ENCODE data around the gene PANK2.
"Not testable (repeated sequence)": the region's sequence is repeated elsewhere in the genome, so short reads cannot be mapped to it uniquely, and the experiment has no call there.

- TF ChIP-seq, protein P1, sequence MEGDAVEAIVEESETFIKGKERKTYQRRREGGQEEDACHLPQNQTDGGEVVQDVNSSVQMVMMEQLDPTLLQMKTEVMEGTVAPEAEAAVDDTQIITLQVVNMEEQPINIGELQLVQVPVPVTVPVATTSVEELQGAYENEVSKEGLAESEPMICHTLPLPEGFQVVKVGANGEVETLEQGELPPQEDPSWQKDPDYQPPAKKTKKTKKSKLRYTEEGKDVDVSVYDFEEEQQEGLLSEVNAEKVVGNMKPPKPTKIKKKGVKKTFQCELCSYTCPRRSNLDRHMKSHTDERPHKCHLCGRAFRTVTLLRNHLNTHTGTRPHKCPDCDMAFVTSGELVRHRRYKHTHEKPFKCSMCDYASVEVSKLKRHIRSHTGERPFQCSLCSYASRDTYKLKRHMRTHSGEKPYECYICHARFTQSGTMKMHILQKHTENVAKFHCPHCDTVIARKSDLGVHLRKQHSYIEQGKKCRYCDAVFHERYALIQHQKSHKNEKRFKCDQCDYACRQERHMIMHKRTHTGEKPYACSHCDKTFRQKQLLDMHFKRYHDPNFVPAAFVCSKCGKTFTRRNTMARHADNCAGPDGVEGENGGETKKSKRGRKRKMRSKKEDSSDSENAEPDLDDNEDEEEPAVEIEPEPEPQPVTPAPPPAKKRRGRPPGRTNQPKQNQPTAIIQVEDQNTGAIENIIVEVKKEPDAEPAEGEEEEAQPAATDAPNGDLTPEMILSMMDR (IDR thresholded peaks at IDR 0.05; ENCODE audit: low read length), result not testable (repeated sequence)
- TF ChIP-seq EZH2 (IDR thresholded peaks at IDR 0.05; ENCODE audit: borderline replicate concordance, low read length), result not testable (repeated sequence)
Measured at GRCh38 chr20:3840201-3840600, 49.0 kb upstream of the PANK2 start.
